IMR-90 (cell line): ENCODE data around the gene IGLON5.

ENCODE experiments used
- CTCF ChIP-seq: conservative IDR thresholded peaks from 2 replicates; pipeline ENCODE4 v1.5.1; 2012; ENCODE audit warnings: mild to moderate bottlenecking, low read depth, low read length, improper control_type of control experiment
- MAFK ChIP-seq: IDR thresholded peaks from 2 replicates; pipeline ENCODE4 v1.6.1; 2012; ENCODE audit warnings: low read depth, low read length, improper control_type of control experiment

- TF ChIP-seq CTCF: no peak
- no peak for TF ChIP-seq MAFK
These were observed 47.9 kb downstream of the IGLON5 start for GRCh38 chr19:51359294-51359693.
